ENCODE results near the gene EGLN3.

The EGLN3 gene

GRCh38 chr14:33946679-33947476 is 4.0 kb downstream of the EGLN3 start:
- TF ChIP-seq, protein P1, sequence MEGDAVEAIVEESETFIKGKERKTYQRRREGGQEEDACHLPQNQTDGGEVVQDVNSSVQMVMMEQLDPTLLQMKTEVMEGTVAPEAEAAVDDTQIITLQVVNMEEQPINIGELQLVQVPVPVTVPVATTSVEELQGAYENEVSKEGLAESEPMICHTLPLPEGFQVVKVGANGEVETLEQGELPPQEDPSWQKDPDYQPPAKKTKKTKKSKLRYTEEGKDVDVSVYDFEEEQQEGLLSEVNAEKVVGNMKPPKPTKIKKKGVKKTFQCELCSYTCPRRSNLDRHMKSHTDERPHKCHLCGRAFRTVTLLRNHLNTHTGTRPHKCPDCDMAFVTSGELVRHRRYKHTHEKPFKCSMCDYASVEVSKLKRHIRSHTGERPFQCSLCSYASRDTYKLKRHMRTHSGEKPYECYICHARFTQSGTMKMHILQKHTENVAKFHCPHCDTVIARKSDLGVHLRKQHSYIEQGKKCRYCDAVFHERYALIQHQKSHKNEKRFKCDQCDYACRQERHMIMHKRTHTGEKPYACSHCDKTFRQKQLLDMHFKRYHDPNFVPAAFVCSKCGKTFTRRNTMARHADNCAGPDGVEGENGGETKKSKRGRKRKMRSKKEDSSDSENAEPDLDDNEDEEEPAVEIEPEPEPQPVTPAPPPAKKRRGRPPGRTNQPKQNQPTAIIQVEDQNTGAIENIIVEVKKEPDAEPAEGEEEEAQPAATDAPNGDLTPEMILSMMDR (IDR thresholded peaks at IDR 0.05; ENCODE audit: low read depth, low read length): no peak
- no peak for TF ChIP-seq EZH2phosphoT487 (IDR thresholded peaks at IDR 0.05; ENCODE audit: low read depth)
- Histone ChIP-seq H3K9me3 (ENCODE audit: insufficient read depth, low read length) (no peaks in the 10 kb centered on the region), H3K9ac (ENCODE audit: low read length) (no peak overlapping the region), H3K36me3 (replicated peaks; ENCODE audit: low read depth, low read length) (no peaks in the 10 kb centered on the region), H3K79me2 (ENCODE audit: low read length) (no peaks in the 10 kb centered on the region), H3K27ac (ENCODE audit: low read length) (no peak overlapping the region), H3K4me3 (ENCODE audit: low read length) (no peak overlapping the region), H4K20me1 (ENCODE audit: insufficient read depth, low read length) (no peaks in the 10 kb centered on the region), H3K4me1 (ENCODE audit: low read length) (no peaks in the 10 kb centered on the region), H2AFZ (ENCODE audit: low read depth, low read length) (no peak overlapping the region), H3K27me3 (ENCODE audit: low read depth, low read length) (no peaks in the 10 kb centered on the region), H3K4me2 (ENCODE audit: low read length) (no peak overlapping the region)

DNA sequence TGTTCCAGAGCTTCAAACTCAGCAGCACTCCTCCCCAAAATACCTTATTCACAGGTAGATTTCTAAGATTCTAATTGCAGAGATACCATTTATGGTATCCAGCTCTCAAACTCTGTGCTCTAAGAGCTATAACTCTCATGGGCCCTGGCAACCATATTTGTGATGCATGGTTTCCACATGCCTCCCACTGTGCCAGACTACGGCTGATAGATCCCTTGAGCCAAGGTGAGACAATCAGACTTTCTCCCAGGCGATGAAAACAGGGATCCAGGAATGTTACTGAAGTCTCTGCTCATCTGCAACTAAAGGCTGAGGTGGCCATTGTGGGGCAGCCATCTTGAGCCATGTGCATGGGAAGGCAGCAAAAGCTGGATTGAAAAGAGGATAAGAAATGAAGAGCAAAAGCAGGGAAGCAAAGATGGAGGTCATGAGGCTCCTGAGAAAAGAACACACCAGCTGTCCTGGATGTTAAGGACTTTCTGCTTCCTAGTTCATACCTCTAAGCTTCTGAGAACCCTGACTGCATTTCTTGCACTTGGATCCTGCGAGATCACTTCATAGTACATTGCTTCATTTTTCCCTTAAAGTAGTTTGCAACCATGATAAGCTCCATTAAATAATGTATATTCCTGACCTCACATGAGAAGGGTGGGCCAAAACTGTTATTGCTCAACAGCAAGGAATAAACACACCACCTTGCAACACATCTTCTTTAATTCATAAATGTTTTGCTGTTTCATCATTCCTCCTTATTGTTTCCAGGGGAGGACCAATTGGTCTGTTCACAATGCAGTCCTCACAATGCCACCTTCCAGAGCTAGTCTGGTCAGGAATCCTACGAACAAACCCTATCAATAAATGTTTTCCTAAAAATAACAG is 5.4 kb downstream of the EGLN3 start:
- TF ChIP-seq, protein P1 (IDR thresholded peaks at IDR 0.05; ENCODE audit: low read depth, low read length): no peak
- TF ChIP-seq EZH2phosphoT487 (IDR thresholded peaks at IDR 0.05; ENCODE audit: low read depth): no peak
- no peak overlapping the region for H3K27ac ChIP-seq (ENCODE audit: low read length)
- no peaks in the 10 kb centered on the region for H3K27me3 ChIP-seq (ENCODE audit: low read depth, low read length)
- no peaks in the 10 kb centered on the region for H3K4me1 ChIP-seq (ENCODE audit: low read length)
- no peaks in the 10 kb centered on the region for H3K36me3 ChIP-seq (replicated peaks; ENCODE audit: low read depth, low read length)
- H2AFZ ChIP-seq (ENCODE audit: low read depth, low read length): no peak overlapping the region
- no peak overlapping the region for H3K4me2 ChIP-seq (ENCODE audit: low read length)
- H4K20me1 ChIP-seq (ENCODE audit: insufficient read depth, low read length): no peaks in the 10 kb centered on the region
- no peak overlapping the region for H3K9ac ChIP-seq (ENCODE audit: low read length)
- no peaks in the 10 kb centered on the region for H3K9me3 ChIP-seq (ENCODE audit: insufficient read depth, low read length)
- no peak overlapping the region for H3K4me3 ChIP-seq (ENCODE audit: low read length)
- no peaks in the 10 kb centered on the region for H3K79me2 ChIP-seq (ENCODE audit: low read length)

GRCh38 chr14:33943096-33943883 is 7.6 kb downstream of the EGLN3 start:
- Histone ChIP-seq H3K9me3 (ENCODE audit: insufficient read depth, low read length) (no peaks in the 10 kb centered on the region), H3K27me3 (ENCODE audit: low read depth, low read length) (no peaks in the 10 kb centered on the region), H3K79me2 (ENCODE audit: low read length) (no peaks in the 10 kb centered on the region), H3K4me3 (ENCODE audit: low read length) (no peak overlapping the region), H3K4me1 (ENCODE audit: low read length) (no peaks in the 10 kb centered on the region), H3K36me3 (replicated peaks; ENCODE audit: low read depth, low read length) (no peaks in the 10 kb centered on the region), H4K20me1 (ENCODE audit: insufficient read depth, low read length) (no peaks in the 10 kb centered on the region), H3K4me2 (ENCODE audit: low read length) (no peak overlapping the region), H3K9ac (ENCODE audit: low read length) (no peak overlapping the region), H2AFZ (ENCODE audit: low read depth, low read length) (no peak overlapping the region), H3K27ac (ENCODE audit: low read length) (no peak overlapping the region)
- TF ChIP-seq EZH2phosphoT487 (IDR thresholded peaks at IDR 0.05; ENCODE audit: low read depth): no peak
- TF ChIP-seq, protein P1 (IDR thresholded peaks at IDR 0.05; ENCODE audit: low read depth, low read length): no peak
